ENCODE measurements around the gene ZDHHC8.

Gene ZDHHC8

DNA sequence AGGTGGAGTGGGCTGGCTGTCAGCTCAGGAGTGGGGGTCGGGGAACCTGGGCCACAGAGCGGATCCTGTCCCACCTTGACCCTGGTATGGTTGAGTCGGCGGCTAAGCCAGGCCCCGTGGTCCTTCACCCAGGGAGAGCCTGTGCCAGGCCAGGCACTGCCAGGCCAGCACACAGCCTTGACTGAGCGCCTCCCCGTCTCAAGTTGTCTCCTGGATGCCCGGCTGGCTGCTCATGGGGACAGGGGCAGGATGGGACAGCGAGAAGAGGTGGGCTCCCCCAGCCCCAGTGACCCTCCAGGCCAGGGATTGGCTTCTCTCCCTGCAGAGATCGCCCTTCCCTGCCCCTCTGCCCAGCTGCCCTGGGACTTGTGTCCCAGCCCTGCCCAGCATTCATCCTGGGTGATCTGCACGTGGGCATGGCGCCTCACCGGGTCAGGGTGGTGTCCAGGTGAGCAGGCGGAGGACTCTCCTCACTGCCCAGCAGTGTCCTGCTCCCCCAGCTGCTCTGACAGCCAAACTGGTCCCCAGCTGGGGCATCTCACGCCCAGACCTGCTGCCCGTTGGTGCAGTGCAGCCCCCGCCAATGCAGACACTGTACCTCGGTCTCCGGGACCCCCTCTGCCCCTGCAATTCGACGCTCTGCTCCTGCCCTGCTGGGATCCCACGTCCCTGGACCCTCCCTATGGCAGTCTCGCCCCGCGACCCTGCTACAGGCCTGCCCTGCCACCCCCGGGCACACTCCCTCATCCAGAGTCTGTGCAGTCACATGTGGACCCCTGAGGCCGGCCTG is 48.0 kb downstream of the ZDHHC8 start:
- DNase-seq (ENCODE audit: low read depth in 2 of 2): no peak

DNA sequence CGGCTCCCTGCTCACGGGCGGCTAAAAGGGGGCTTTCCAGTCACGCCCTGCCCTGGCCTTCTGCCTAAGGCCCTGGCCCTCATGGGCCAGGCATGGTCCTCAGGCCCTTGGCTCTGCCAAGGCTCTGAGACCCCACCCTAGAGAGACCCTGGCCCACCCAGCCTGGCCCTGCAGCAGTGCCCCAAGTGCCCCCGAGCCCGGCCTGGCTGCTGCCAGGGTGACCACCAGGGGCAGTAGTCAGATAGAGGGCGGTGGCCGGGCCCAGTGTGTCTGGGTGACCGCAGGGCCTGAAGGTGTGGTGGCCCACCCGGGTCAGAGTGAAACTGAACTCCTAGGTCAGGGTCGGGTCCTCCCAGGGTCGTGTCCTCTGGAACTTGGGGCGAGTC is 48.6 kb downstream of the ZDHHC8 start:
- DNase-seq (ENCODE audit: low read depth in 2 of 2): no peak

DNA sequence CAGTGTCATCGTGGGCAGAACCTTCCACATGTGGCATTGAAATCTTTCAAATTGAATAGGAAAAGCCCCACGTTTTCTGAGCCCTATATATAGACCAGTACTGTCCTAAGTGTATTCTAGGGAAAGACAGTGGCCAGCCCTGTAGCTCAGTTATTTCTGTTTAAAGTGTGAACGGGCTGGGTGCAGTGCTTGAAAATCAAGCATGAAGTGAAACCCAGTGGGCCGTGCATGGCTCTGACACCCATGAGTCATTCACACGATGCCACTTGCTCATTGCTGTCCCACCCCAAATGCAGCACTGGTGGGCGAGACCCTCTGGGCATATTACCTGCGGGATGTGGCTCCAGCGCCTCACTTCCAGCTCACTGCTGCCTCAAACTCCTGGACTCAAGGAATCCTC is 49.0 kb downstream of the ZDHHC8 start:
- no peak for DNase-seq (ENCODE audit: low read depth in 2 of 2)

DNA sequence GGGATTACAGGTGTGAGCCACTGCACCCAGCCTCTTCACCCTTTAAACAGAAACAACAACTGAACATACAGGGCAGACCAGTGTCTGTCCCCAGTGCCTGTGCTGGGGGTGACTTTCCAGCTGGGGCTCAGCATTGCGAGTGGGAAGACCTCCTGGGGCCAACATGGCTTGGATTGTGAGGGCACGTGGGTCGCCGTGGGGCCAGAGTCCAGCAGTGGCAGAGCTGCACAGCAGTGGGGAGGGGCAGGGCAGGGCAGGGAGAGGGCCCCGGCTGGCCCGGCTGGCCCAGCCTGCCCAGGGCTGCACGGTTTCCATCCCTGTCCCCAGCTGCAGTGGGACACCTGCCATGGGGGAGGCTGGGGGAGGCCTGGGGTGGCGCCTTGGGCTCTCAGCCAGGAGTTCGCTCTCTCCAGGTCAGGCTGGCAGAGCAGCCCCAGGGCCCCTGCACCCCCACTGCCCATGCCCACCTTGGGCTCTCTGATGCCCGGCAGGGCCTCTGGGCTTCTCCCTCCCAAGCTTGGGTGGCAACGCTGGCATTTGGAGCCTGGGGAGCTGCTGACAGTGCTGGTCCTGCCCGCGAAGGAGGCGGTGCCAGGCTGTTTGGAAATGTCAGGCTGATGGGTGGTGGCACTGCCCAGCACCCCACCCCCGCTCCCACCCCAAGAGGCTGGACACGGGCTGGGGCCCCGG is 49.7 kb downstream of the ZDHHC8 start:
- no peak for DNase-seq (ENCODE audit: low read depth in 2 of 2)

DNA sequence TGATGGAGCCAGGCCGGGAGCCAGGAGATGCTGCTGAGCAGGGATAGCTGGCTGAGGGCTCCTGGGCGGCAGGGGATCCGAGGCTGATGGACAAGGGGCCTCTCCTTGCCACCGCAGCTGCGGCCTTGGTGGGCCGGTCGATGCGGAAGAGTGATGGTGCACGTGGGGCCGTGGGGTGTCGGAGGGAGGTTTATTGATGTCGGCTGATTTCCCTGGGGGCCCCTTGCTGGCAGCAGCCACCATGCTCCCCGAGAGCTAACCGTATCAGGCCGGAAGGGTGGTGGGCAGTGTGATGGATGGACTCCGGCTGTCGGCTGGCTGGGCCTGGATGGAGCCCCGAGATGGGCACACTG is 50.3 kb downstream of the ZDHHC8 start:
- DNase-seq (ENCODE audit: low read depth in 2 of 2): no peak

DNA sequence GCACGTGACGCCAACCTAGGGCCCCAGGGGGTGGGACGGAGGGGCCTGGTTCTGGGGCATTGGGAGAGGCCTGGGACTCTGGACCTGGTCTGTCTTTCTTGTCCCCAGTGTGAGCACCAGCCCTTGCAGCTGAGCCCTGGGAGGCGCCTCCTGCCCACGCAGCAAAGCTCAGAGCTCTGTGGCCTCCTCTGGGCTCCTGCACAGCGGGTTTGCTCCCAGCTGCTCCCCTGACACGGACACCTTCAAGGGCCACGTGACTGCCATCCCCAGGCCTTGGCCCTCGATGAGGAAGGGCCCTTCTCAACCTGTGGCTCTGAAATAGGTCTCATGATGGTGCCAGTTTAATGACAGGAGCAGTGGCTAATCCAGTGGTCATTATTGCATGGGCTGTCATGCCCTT is 50.8 kb downstream of the ZDHHC8 start:
- no peak for DNase-seq (ENCODE audit: low read depth in 2 of 2)

DNA sequence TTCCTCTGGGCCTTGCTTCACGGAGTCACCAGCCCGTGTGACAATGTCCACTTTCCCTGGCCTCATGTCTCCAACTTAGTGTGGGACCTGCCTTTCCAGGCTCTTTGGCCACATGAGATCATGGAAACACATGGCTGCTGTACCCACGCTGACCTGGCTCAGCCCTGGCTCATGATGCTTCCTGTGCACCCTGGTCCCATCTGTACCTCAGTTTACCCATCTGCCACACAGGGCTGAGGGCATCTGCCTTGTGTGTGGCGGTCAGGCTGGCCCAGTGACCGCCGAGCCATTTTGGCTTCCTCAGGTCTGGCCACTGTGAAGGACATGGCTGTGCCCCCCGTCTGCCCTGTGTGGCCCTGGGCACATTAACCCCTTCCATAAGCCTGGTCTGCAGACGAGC is 51.5 kb downstream of the ZDHHC8 start:
- DNase-seq (ENCODE audit: low read depth in 2 of 2): no peak

DNA sequence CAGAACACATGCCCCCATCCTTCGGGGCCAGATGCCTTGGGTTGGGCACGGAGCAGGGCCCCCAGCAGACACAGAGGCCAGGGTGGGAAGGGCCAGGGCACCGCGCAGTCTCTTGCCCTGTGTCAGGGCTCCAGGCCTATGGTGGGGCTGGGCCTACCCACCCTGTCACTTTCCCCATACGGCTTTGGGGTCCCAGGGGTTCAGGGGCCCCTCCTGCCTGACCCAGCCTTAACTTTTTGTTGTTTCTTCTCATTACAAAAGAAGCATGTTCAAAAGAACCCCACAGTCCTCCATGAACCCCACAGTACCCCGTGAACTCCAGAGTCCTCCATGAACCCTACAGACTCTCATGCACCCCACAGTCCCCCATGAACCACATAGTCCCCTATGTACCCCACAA is 52.2 kb downstream of the ZDHHC8 start:
- DNase-seq (ENCODE audit: low read depth in 2 of 2): no peak

DNA sequence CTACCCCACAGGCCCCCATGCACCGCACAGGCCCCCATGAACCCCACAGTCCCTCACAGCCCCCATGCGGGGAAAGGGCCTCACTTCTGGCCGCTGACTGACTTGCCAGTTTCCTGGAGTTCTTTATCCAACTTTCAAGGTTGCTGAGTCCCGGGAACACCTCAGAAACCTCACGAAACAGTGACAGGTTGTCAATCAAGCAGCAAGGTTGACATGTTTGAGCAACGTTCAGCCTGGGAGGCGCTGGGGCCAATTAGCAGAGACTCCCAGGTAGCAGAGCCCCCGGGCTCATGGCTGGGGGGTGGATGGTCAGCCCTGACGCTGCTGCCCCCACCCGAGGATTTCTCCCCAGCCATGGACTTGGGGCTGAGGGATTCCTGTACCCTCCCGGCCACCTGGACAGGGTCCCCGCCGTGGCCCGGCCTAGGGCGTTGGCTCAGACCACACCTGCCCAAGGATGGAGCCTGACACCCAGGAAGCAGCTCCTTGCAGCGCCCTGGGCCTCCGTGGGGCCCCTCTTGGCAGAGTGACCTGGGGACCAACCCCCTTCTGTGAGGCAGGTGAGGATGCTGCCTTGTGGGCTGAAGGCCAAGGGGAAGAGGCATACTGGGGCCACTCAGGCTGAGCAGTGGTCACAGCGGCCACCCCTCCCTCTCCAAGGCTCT is 53.0 kb downstream of the ZDHHC8 start:
- DNase-seq (ENCODE audit: low read depth in 2 of 2): no peak

DNA sequence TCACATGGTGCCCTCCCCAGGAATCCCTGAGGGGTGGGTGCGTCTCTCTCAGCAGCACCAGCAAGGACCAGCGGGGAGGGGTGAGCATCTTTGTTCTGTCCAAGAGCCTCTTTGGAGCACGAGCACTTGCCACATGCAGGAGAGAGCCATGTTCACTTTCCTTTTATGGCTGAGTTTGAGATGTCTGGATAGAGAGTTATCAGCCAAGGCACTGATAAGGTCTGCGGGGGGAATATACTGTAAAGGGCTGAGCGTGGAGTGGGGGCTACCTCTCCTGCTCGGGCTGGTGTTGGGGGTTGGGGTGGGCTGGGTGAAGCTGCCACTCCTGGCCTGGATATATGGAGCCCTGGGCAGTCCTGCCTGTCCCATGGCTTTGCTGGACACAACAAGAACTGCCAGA is 54.1 kb downstream of the ZDHHC8 start:
- DNase-seq (ENCODE audit: low read depth in 2 of 2): no peak

DNA sequence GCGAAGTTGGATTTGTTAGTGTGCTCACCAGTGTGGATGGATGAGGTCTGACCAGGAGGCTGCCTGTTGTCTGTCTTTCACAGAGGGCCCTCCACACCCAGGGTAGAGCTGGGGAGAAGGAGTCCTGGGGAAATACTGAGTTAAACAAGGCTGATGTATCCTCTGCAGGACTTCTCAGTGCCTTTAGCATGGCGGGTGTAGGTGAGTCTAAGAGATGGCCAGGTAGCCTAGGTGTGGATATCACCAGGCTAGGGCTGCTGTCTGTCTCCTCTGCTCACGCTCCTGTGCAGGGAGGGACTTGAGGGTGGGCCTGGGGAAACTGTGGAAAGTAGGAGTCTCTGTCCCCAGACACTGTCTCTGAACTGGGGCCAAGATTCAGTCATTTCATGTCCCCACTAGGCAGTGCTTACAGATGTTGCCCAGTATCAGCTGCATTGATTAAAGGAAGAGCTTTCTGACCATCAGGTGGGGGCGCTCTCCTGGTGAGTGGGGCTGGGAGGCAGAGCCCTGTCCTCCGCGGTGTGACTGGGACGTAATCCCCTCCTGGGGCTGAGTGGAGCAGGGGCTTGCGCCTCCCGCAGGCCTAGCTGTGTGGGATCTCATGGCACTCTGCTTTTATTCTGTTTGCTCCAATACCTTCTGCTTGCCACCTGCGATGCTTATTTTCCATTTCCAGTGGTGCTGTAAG is 54.7 kb downstream of the ZDHHC8 start:
- no peak for DNase-seq (ENCODE audit: low read depth in 2 of 2)

DNA sequence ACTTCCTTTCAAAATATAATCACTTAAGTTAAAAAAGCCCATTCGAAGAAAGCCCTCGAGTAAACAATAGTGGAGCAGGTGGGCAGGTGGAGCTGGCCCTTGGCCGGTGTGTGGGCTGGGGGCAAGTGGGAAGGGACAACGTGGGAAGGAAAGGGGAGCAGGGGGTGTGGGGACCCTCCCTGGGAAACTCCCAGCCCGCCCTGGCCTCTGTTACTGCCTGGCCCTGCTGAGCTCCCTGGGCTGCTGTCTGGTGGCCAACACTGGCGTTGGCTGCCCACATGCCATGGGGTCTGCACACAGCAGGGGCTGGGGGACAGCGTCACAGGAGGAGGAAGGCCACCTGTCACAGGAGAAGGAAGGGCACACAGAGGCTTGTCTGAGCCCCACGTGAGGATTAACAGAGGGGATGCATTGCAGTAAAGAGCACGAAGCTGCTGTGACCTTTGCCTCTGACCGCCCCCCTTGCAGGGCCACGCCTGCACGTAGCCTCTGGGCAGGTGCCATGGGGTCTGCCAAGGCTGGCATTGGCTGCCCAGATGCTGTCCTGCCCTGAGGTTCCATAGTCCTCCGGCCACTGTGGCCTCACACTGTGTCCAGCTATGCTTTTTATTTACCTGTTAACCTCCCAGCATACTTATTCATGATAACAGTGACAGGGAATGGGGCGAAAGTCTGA is 55.4 kb downstream of the ZDHHC8 start:
- DNase-seq (ENCODE audit: low read depth in 2 of 2): no peak

DNA sequence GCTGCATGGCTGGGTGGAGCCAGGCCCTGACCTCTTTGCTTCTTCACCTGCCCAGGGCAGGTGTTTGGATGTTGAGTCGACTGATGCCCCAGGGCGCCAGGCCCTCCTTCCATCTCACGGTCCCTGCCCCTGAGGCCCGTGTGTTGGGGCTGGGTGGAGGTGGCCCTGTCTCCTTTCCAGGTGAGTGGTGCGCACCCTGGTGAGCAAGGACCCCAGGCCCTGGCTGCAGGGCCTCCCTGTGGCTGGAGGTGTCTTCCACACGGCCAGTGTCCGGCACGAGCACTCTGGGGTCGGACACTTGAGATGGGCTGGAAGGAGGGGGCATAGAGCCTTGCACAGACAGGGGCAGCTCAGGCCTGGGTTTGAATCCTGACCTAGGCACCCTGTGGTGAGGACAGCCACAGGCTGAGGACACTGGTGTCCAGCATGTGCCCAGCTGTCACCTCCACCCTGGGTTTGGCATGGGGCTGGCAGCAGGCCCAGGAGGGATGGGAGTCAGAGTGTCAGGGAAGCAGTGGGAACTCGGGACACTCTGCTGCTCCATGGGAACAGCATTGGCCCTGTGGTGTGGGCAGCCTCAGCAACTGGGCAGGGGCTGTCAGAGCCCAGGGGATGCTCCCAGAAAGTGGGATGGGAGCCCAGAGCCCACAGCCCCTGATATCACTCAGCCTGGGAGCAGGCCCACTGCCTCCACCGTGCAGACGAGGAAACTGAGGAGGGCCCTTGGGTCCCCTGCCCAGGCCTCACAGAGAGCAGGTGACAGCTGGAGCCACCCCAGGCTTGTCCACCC is 56.4 kb downstream of the ZDHHC8 start:
- no peak for DNase-seq (ENCODE audit: low read depth in 2 of 2)

DNA sequence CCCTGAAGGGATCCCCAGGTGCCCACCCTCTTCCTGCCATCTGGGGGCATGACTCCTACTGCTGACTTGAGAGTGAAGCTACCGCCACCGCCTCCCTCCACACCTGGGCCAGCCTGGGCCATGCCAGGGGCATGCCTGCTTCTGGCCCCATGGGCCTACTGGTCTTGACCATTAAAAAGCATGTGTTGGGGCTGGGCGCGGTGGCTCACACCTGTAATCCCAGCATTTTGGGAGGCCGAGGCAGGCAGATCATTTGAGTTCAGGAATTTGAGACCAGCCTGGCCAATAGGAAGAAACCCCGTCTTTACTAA is 56.9 kb downstream of the ZDHHC8 start:
- DNase-seq (ENCODE audit: low read depth in 2 of 2): no peak

DNA sequence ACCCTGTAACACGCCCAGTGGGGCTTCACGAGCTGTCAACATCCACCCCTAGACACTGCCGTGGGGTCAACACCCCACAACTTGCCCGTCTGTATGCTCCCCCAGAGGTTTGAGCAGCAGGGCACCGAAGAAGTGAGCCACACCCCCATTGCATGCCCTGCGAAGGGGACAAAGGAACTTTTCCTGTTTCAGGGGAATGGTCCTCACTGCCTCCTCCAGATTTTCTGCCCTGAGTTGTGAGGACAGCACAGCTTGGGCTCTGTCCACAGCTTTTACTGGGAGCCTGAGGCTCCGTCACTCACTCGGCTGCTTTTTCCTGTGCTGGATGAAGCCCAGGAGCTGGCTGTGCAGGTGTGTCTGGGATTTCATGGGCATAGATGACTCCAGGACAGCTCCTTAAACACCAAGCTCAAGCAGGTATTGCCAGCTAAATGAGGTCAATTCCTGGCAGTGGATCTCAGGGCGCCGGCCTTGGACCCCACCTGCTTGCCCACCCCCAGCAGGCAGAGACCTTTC is 59.5 kb downstream of the ZDHHC8 start:
- no peak for DNase-seq (ENCODE audit: low read depth in 2 of 2)

DNA sequence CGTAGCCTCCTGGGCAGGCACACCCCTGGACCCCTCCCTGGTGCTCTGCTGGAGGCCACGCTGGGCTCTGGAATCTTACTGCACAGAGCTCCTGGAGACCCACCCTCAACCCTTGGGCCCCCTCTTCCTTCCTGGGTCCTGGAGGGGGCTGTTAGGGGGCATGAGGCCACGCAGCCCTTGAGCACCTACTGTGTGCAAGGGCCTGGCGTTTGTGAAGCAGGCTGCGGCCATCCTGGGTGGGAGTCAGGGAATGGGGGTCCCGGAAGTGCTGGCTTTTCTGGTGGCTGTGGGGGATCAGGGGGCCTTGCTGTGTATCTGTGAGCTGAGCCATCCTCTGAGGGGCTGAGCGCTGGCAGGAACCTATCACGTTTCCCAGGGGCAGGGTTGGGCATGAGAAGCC is 60.2 kb downstream of the ZDHHC8 start:
- no peak for DNase-seq (ENCODE audit: low read depth in 2 of 2)

DNA sequence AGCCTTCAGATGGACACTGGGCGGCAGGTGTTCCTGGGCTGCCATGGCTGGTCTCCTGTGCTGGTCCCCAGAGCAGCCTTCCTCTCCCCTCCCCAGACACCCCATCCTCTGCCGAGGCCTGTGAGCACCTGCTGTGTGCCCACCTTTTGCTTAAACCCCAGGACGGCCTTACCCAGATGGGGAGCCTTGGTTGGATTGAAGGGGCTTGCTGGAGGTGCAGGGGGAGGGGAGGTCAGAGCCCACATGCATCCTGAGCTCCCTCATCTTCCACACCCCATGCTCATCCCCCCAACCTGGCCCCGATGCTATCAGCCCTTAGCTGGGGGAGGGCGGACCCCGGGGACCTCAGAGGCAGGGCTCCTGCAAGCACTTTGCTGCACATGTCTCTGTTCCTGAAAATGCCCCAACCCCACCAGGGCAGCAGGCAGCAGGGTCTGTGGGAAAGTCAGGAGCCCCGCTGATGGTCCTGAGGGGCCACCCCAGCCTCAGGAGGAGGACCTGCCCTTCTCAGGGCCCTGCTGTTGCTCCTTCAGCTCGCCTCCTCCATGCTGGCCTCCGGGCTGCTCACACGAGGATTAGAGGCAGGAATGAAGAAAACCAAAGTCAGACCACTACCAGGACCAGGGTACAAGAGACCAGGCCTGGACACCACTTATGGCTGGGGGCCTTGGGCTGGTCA is 60.8 kb downstream of the ZDHHC8 start:
- DNase-seq (ENCODE audit: low read depth in 2 of 2): no peak

DNA sequence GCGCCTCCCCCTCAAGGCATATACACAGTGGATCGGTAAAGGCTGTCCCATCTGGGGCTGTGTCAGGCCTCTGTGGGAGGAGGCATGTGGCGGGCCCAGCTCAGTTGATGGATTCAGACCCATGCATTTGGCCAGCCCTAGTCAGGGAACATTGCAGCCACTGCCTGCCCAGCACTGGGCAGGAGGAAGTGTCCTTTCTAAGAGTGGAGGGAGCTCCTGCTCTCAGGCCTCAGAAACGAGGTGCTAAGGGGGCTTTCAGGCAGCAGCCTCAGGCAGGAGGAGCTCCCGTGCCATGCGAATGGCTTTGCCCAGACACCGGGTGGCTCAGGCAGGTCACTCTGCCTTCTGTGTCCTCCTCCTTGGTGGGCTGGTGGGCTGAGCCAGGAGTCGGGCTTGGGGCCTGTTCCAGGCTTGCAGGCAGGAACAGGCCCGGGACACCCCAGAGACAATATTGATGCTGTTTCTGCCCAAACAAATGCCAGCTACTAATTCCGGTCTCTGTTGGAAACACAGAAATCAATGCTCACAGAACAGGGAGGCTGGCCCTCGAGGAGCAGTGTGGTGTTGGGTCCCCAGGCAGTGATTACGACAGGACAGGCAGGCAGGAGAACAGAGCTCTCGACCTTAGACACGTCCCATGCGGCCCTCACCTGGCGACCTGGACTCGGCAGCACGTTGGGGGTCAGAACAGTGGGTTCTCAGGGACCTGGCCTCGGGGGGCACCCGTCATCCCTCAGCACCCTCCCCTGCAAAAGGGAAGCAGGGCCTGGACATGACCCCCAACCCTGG is 61.6 kb downstream of the ZDHHC8 start:
- no peak for DNase-seq (ENCODE audit: low read depth in 2 of 2)

DNA sequence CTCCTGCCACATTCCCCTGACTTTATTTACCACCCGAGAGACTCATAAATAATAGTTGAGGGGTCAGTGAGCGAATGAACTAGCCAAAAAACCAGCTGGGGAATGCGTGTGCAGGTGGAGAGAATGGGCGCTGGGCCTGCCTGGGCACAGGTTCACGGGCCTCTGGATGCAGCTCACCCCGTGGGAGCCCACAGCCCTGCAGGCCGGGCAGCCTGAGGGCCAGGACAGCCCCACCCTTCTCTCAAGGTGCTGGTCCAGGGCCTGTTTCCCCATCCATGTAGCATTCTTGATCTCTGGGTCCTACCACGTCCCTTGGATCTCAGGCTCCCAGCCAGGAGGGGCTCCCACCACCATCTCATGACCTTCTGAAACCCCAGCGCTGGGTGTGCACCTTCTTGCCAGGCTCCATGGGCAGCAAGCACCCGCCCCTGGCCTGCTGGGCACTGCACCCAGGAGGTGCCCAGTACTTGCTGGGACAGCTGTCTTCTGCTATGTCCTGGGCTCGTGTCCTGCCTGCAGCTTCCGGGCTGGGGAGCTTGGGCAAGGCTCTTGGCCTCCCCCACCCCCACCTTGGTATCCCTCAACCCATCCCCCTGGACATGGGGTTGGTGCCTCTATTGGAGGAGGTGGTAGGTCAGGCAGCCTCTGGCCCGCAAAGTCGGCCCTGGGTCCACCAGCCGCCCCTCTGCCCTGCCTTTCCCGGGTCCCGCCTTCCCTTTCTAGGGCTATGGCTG is 62.3 kb downstream of the ZDHHC8 start:
- no peak for DNase-seq (ENCODE audit: low read depth in 2 of 2)

All from stimulated activated CD8-positive, alpha-beta memory T cell treated with anti-CD3 and anti-CD28 coated beads, Interleukin-7, amount 100 ng/mL, for 1 hour (primary cell).